Motor neuron (in vitro differentiated cells): ENCODE results near the gene BIN1. TPM values are rescaled to one million over a fixed set of nuclear protein-coding genes. Genes with fewer than 3 reads are reported as not detected.
A peak's percentile ranks its signal among the peaks of the same experiment; 100 is the strongest.

Experiments
- ATAC-seq, 8 experiments: fragments of 200-7000 bp; cut with Tn5 transposase; replicated peaks in 6 of 8; 2 replicates each; pipeline ENCODE4 v1.8.0; 2021; ENCODE audit warnings: mild to moderate bottlenecking in 8 of 8, moderate library complexity in 8 of 8
- H3K27ac ChIP-seq, 2 donors: fragments of 250-450 bp; sonication (Bioruptor Pico); 2 replicates each; pipeline ENCODE4 v1.9.0; 2021; ENCODE audit warnings: antibody characterized with exemption in 2 of 2, mild to moderate bottlenecking in 2 of 2, moderate library complexity in 1 of 2
- H3K4me1 ChIP-seq, 2 donors: fragments of 250-450 bp; sonication (Bioruptor Pico); replicated peaks in 1 of 2; 2 replicates each; pipeline ENCODE4 v1.6.1; 2021; ENCODE audit warnings: antibody characterized with exemption in 2 of 2, mild to moderate bottlenecking in 2 of 2, moderate library complexity in 1 of 2
- H3K4me3 ChIP-seq, 5 donors: fragments of 250-450 bp; sonication (Bioruptor Pico); 2 replicates each; pipeline ENCODE4 v1.9.0; 2021; ENCODE audit warnings: antibody characterized with exemption in 5 of 5, mild to moderate bottlenecking in 5 of 5, moderate library complexity in 4 of 5
- WGBS, 10 experiments: fragments of 450-650 bp; shearing (Covaris generic); methylation state at CpG; one replicate each; pipeline ENCODE4 v1.0.0; 2022; 5-methylcytosine and 5-hydroxymethylcytosine counted together
- in situ Hi-C, 9 experiments: fragments of 400-800 bp; cut with MboI; loops; one replicate each; pipeline ENCODE4 v1.15.0; 2021; ENCODE audit warnings: low sequenced_read_pairs in 9 of 9, low pct_unique_long_range_greater_than_20kb in 2 of 9; ENCODE audit not compliant: unreplicated experiment in 9 of 9
- total RNA-seq, 8 experiments: library from RNA; unstranded; fragments of 300-600 nt; gene quantifications; 2 replicates each; pipeline versions ENCODE4 v1.2.3 to v1.2.4, GENCODE V29; 2022

The BIN1 gene
- total RNA-seq, 8 experiments from 2014 or later, result 44.7 to 107 (median 49.6) TPM

GRCh38 chr2:127097841-127098651 is 8.9 kb downstream of the BIN1 start:
- Histone ChIP-seq H3K27ac (peak overlapping the region in 1 of 2 donors; percentile 2), H3K4me3 (no peak overlapping the region), H3K4me1 (peaks cover 22 to 36% of the 10 kb centered on the region in 2 donors)
- in situ Hi-C loops, result no loop called here
- peak in 5 of 8 experiments; percentile 2 to 30 (median 26) for ATAC-seq
- WGBS, 10 experiments, result 74 to 100% methylated on average over 1 to 5 of the region's 16 CpGs; no CpG with 5 or more reads in 8 of the 10 experiments

DNA sequence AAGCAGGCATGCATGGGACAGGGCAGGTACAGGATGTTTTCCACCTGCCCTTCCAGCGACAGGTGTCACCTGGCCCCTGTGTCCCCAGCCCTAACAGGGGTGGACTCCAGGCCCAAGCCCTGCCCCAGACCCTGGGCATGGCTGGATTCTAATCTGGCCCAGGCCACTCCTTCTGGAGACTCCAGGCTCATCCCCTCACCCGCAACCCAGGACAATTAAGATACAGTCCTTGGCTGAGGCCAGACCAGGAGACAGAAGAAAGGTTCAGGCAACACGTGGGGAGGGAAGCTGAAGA is 9.5 kb downstream of the BIN1 start:
- Histone ChIP-seq H3K4me1 (peaks cover 22 to 36% of the 10 kb centered on the region in 2 donors), H3K27ac (no peak overlapping the region), H3K4me3 (no peak overlapping the region)
- in situ Hi-C loops, result no loop called here
- no peak for ATAC-seq
- WGBS, 10 experiments, result 80 to 100% (median 95%) methylated on average over 1 to 2 of the region's 3 CpGs; no CpG with 5 or more reads in 6 of the 10 experiments

DNA sequence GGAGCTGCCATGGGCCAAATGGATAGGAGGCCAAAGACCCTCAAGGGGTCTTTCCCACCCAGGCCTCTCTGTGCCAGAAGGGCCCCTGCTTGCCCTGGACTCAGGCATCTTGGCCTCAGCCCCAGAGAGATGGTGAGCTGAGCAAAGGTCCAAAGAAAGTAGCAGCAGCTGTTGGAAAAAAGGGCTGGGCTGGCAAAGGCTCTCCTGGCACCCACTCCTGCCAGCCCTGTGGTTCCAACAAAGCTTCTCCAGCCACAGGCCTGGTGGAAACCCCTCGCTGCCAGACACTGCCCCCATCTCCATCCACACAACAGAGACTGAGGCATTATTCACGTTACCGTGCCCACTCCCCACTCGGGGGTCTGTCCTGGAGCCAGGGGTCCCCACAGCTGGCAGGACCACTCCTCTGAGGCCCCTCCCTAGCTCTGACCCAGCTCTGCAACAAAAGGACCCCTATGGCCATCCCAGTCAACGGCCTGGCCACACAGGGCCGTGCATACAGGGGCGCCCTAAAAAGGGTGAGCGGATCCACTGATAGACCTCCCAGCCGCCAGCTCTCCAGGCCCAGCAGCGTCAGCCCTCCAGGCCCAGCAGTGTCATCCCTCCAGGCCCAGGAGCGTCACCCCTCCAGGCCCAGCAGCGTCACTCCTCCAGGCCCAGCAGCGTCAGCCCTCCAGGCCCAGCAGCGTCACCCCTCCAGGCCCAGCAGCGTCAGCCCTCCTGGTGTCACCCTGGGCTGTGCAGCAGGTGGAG is 10.1 kb downstream of the BIN1 start:
- in situ Hi-C loops, result no loop called here

DNA sequence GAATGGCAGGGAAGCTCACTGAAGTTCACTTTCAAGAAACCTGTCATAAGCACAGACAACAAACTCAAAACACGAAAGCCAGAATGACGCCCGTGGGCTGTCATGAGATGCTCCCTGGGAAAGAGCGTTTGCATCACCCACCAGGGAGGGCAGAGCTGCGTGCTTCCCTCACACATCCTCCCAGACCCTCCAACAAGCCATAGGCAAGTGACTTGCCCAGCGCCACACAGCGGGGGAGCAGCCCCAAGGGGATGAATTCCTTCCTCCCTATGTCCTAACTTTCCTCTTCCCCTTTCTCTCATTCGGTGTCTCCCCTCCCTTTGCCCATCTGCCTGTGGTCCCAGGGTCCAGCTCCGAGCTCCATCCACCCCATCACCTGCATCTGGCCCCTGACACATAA is 10.7 kb downstream of the BIN1 start:
- H3K4me1 ChIP-seq, result peaks cover 22 to 36% of the 10 kb centered on the region in 2 donors
- H3K4me3 ChIP-seq, result no peak overlapping the region
- 60 to 100% (median 87%) methylated on average over 2 to 5 of the region's 9 CpGs; no CpG with 5 or more reads in 5 of the 10 experiments for WGBS, 10 experiments
- in situ Hi-C loops, result no loop called here
- no peak for ATAC-seq
- H3K27ac ChIP-seq, result no peak overlapping the region

More for the DNA sequence above, 10.1 kb downstream of the BIN1 start:
- no peak overlapping the region for H3K27ac ChIP-seq
- 20 to 95% (median 88%) methylated on average over 2 to 7 of the region's 15 CpGs; no CpG with 5 or more reads in 6 of the 10 experiments for WGBS, 10 experiments
- peaks cover 22 to 36% of the 10 kb centered on the region in 2 donors for H3K4me1 ChIP-seq
- no peak for ATAC-seq
- no peak overlapping the region for H3K4me3 ChIP-seq

DNA sequence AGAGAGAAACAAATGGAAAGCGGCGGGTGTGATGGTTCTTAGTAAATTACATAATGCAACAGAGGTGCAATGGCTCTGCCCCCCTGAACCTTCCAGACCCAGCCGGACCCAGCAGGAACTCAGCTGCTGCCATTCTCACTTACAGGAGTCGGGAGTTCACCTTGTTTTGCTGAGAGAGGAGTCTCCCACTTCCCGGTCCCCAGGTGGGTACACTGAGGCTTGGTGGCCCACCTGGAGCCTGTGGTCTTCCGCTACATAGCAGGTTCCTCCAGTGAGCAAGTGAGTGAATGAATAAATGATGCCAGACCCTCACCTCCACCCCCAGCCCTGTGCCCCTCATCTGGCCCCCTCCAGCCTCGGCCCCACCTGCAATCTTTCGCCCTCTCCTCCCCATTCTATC is 11.2 kb downstream of the BIN1 start:
- 88 to 100% (median 93%) methylated on average over 2 to 5 of the region's 8 CpGs; no CpG with 5 or more reads in 7 of the 10 experiments for WGBS, 10 experiments
- in situ Hi-C loops, result no loop called here
- ATAC-seq, result no peak
- no peak overlapping the region for H3K27ac ChIP-seq
- no peak overlapping the region for H3K4me3 ChIP-seq
- H3K4me1 ChIP-seq, result peaks cover 22 to 36% of the 10 kb centered on the region in 2 donors

DNA sequence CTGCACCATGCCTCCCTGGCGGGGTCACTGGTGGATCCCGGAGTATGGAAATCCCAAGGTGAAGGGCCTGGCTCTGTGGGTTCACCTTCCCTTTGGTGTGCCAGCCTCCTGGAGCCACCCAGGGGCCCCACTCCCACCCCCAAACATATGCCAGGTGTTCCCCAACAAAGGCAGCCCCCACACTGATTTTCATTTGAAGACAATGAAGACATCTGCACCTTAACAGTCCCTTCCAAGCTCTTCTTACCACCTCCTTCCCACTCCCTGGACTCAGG is 11.7 kb downstream of the BIN1 start:
- Histone ChIP-seq H3K27ac (no peak overlapping the region), H3K4me1 (peaks cover 22 to 37% of the 10 kb centered on the region in 2 donors), H3K4me3 (no peak overlapping the region)
- in situ Hi-C loops, result no loop called here
- ATAC-seq, result no peak
- WGBS, 10 experiments, result 100% methylated on average over 2 of the region's 2 CpGs; no CpG with 5 or more reads in 9 of the 10 experiments

- peak; percentile 69 to 87 (median 79) for ATAC-seq
- Histone ChIP-seq H3K4me1 (peaks cover 22 to 40% of the 10 kb centered on the region in 2 donors), H3K27ac (peak overlapping the region in 1 of 2 donors; percentile 26), H3K4me3 (no peak overlapping the region)
- 10 to 71% (median 52%) methylated on average over 1 to 5 of the region's 17 CpGs; no CpG with 5 or more reads in 4 of the 10 experiments for WGBS, 10 experiments
- in situ Hi-C loops, result no loop called here
These were observed 12.2 kb downstream of the BIN1 start for GRCh38 chr2:127094509-127095366.

DNA sequence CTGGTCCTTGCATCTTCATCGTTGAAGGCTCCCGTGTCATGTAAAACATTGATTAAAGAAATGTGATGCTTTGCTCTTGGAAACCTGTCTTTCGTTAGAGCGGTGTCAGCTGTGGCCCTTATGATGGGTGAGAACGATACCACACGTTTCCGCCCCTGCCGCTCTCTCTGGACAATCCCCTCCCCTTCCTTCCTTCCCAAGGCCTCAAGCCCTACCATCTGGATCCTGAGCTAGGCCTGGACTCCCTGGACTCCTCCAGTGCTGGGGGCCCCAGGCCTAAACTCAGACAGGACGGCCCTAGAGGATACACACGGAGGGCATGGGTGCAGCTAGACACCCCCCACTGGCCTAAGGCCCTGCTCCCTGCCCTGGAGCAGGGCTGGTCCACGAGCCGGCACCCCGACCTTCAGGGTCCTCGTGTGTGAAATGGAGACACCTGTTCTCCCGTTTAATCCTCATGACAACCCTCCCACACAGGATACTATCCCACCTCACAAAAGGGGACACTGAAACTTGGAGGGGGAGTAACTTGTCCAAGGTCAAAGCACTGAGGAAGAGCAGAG is 13.2 kb downstream of the BIN1 start:
- no peak for ATAC-seq
- Histone ChIP-seq H3K4me3 (no peak overlapping the region), H3K4me1 (peaks cover 21 to 37% of the 10 kb centered on the region in 2 donors), H3K27ac (no peak overlapping the region)
- in situ Hi-C loops, result no loop called here
- WGBS, 10 experiments, result 80 to 100% (median 87%) methylated on average over 1 to 11 of the region's 15 CpGs; no CpG with 5 or more reads in 2 of the 10 experiments

- Histone ChIP-seq H3K27ac (no peak overlapping the region), H3K4me1 (peaks cover 15 to 36% of the 10 kb centered on the region in 2 donors), H3K4me3 (no peak overlapping the region)
- ATAC-seq, result no peak
- 100% methylated on average over 1 to 3 of the region's 5 CpGs; no CpG with 5 or more reads in 7 of the 10 experiments for WGBS, 10 experiments
- in situ Hi-C loops, result no loop called here
These were observed 13.9 kb downstream of the BIN1 start for GRCh38 chr2:127092901-127093516.

DNA sequence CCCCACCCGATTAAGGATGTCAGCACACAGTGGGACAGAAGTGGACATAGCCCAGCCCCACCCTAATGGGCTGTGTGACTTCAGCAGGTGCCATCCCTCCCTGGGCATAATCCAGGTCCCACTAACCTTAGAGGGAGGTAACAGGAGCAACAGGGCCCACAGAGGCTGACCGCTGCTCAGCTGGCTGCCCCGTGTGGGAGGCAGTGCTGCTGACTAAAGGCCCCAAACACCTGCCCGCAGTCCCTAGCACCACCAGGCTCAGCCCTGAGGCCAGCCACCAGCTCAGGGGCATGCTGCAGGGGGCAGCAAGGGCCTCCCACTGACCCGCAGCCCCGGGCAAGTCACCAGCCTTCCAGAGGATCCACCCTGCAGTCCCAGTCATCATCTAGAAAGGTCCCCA is 14.6 kb downstream of the BIN1 start:
- in situ Hi-C loops, result no loop called here
- ATAC-seq, result no peak

DNA sequence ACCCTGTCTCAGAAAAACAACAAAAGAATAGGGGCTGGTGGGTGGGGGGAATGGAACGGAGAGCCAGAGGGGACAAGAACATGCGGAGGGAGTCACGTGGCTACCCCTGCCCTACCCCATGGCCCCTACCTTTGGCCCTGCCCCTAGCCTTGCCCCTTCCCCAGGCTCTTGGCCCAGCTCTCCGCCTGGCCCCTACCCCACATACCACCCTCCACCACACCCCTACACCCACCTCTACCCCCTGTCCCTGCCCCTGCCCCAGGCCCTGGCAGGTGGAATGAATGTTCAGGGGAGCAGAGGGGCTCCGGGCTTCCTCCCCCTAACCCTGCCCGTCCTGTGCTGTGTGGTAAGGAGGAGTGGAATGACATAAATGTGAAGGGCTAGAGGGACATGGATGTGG is 15.1 kb downstream of the BIN1 start:
- 90% methylated on average over 2 of the region's 6 CpGs; no CpG with 5 or more reads in 9 of the 10 experiments for WGBS, 10 experiments
- no peak overlapping the region for H3K4me3 ChIP-seq
- ATAC-seq, result no peak
- in situ Hi-C loops, result no loop called here
- H3K4me1 ChIP-seq, result peaks cover 22 to 44% of the 10 kb centered on the region in 2 donors
- no peak overlapping the region for H3K27ac ChIP-seq

More for the DNA sequence above, 14.6 kb downstream of the BIN1 start:
- Histone ChIP-seq H3K4me1 (peaks cover 18 to 40% of the 10 kb centered on the region in 2 donors), H3K4me3 (no peak overlapping the region), H3K27ac (no peak overlapping the region)
- 63 to 100% (median 87%) methylated on average over 1 to 3 of the region's 6 CpGs; no CpG with 5 or more reads in 6 of the 10 experiments for WGBS, 10 experiments

- Histone ChIP-seq H3K4me3 (no peak overlapping the region), H3K27ac (no peak overlapping the region), H3K4me1 (peaks cover 24 to 52% of the 10 kb centered on the region in 2 donors)
- 90 to 100% (median 97%) methylated on average over 1 to 3 of the region's 5 CpGs; no CpG with 5 or more reads in 6 of the 10 experiments for WGBS, 10 experiments
- ATAC-seq, result no peak
- in situ Hi-C loops, result no loop called here
These were observed 15.8 kb downstream of the BIN1 start for GRCh38 chr2:127091148-127091547.
